Activated CD4-positive, alpha-beta T cell treated with anti-CD3 and anti-CD28 coated beads for 24 hours (primary cell): ENCODE data around the gene GABBR2.
"Not testable (repeated sequence)": the region's sequence is repeated elsewhere in the genome, so short reads cannot be mapped to it uniquely, and the experiment has no call there.

Experiments used
- DNase-seq, 2 donors: peaks; one replicate each; pipeline ENCODE4 v3.0.0-alpha.2; 2020; ENCODE audit warnings: low read depth in 2 of 2

Gene GABBR2

DNA sequence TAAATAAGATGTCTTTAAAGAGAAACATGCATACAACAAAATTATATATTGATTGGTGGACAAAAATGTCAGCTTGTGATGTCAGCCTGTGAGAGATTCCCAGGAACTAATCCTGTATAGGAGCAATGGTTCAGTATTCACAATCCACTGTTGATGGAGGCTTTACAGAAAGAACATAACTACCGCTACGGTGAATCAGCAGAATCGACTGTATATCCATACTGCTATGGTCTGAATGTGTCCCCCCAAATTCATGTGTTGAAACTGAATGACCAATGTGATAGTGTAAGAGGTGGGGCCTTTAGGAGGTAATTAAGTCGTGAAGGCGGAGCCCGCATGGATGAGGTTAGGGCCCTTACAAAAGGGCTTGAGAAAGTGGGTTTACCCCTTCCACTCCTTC lies 412.9 kb downstream of the GABBR2 start:
- no peak for DNase-seq

DNA sequence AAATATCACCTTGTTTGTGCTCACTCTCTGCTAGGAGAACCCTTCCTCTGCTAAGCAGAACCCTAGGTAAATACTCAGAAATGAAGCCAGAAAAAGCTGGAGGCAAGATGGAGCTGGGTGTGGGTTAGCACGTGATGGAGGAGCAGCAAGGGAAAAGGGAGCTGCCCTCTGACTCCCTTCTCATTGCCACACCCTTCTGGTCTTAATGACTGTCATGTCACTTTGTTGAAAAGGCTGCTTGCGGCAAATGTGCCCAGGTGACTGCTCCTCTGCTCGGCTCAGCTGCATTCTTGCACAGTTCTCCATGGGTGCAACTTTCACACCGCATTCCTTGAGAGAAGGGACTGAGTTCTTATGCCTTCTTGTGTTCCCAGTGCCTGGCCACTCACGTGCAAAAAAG lies 416.9 kb downstream of the GABBR2 start:
- DNase-seq: no peak

DNA sequence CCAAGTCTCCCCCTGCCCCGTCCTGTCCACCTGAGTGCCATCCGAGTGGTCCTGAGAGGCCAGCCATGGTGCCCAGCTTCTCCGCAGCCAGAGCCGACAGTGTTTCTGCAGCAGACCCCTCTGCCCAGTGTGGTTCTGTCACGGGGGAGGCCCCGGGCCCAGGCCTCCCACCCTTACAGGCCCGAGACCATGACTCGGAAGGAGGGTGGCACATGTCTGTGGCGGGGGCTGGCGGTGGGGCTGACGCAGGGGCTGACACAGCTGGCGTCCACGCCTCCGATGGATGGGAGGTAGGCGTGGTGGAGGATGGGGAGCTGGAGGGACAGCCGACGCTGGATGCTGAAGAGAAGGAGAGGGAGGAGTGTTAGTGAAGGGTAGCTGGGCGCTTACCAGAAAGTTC lies 418.3 kb downstream of the GABBR2 start:
- no peak for DNase-seq

DNA sequence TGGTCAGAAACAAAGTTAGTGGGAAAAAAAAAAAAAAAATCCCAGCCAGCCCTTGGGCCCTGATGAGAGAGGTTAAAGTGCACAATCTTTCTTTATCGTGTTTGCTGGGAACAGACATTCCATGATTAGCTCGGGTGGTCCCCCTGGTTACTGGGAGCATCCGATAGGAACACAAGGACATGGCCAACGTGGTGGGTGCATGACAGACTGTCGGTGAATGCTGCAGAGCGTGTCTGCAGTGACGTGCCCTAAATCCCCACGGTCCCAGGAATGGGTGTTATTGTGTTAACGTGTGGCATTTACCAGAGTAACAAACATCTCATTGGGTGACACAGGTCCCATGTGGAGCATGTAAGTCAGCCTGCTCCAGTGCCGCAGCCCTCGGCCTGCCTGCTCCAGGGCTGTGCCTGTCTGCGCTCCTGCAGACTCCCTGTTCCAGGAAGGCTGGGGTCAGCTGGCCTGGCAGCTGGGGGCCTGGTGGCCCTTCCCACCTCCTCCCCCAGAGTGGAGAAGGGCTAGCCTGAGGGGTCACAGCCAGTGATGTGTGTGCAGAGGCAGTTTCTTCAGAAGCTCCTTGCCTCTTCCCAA lies 419.0 kb downstream of the GABBR2 start:
- DNase-seq: no peak

DNA sequence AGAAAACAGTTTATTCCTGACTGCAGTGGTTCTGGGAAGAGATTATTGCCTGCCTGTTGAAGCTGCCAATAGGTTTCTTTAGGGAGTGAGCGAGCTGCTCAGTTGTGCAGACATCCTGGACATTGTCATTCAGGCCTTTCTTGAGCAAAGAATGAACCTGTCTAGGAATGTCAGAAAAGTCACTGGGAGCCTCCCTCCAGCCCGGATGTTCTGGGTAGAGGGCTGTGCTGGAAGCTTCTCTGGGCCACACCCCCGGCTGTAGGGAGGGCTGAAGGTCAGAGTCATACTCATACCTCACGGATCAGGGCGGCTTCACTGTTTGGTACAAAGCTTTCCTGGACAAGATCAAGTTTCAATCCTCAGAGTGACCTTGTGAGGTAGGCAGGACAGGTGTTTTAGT lies 419.9 kb downstream of the GABBR2 start:
- DNase-seq: no peak

DNA sequence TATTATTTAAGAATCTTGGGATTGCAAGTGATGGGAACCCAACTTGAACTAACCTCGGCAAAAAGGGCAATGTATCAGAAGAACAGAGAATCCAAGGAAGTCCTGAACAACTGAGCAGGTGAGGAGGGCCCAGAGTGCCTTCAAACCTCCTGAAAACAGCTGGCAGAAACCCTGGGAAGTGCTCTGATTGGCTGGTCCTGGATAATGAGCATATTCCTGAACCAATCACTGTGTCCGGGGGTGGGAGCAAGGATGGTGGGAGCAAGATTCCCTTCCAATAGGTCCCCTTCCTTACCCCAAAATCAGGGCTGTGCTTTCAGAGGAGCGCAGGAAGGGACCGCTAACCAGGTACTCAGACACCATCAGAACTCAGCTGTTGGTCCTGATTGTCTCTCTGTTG lies 421.4 kb downstream of the GABBR2 start:
- DNase-seq: no peak

DNA sequence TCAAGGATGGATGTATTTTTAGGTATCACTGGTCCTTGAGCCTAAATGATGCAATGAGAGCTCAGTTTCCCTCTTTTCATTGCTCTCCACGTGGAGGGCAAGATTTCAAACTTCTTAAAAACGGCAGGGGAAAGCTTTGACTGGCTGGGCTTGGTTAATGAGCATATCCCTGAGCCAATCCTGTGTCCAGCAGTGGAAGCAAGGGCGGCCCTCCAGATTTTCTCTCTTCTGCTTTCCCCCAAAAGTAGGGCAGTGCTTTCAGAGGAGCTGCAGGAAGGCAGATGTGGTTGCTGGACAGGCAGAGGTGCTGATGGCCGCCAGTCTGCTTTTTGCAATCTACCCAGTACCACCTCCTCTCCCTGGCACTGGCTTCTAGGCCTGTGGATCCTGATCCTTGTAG lies 423.3 kb downstream of the GABBR2 start:
- DNase-seq: no peak

DNA sequence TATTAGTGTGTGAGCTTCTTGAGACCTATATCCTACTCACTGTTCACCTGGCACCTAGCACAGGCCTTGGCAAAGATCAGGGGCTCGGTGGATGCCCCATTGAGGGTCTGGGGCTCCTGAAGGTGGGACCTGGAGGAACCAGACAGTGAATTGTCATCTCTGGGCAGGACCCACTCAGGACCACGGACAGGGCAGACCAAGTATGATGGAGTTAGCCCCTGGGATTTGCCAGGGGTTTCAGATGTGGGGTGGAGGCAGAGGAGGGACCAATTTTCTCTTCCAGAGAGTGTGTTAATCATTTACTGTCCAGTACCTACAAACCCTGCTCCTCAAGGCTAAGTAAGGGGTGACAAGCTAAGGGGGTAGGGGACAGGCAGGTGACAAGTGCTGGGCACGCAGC lies 424.0 kb downstream of the GABBR2 start:
- no peak for DNase-seq

DNA sequence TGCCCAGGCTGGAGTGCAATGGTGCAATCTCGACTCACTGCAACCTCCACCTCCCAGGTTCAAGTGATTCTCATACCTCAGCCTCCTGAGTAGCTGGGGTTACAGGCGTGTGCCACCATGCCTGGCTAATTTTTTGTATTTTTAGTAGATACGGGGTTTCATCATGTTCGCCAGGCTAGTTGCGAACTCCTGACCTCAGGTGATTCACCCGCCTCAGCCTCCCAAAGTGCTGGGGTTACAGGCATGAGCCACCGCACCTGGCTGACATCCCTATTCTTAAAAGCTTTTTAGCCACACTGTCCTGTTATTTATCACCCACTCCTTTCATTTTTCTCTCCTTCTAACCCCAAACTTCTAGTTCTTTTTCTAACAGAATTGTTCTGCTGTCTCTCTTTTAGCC lies 425.6 kb downstream of the GABBR2 start:
- DNase-seq: not testable (repeated sequence)

DNA sequence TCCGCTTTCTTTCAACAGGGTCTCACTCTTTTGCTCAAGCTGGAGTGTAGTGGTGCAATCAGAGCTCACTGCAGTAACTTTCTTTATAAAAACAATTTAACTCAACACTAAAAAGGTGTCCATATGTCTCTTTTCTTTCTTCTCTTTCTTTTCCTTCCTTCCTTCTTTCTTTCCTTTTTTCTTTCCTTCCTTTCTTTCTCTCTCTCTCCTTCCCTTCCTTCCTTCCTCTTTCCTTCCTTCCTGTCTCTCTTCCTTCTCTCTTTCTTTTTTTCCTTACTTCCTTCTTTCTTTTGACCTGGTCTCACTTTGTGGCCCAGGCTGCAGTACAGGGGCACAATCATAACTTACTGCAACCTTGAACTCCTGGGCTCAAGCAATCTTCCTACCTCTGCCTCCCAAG lies 427.5 kb downstream of the GABBR2 start:
- DNase-seq: no peak

DNA sequence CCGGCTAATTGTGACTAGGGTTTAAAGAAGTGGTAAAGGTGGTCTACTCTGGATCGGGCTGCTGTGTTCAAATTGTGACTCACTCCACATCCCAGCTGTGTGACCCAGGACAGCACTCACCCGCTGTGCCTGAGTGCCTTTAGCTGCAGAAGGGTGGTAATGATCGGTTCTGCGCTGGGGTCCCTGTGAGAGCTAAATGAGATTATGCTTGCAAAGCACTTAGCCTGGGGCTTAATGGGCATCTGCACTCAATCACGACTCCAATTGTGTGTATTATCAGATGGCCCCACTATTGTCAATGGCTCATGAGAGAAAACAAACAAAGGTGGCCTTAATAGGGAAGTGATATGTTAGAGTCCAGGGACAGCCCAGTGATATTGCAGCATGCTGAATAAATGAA lies 428.2 kb downstream of the GABBR2 start:
- no peak for DNase-seq

DNA sequence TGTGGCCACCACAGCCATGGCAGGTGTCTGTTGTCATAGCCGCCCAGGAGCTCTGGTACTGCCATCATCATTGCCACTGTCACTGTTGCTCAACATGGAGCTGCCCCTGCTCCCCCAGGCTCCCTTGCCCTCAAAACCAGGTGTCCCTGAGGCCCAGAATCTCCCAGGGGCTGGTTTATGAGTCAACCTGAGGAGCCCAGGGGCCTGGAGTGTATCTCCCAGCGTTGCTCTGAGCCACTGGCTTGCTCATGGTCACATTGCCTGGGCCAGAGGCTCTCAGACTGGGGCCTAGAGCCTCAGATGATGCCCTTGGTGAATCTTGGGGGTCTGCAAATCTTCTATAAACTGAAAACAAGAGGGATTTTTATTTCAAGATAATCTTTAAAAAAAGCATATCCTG lies 428.6 kb downstream of the GABBR2 start:
- no peak for DNase-seq

DNA sequence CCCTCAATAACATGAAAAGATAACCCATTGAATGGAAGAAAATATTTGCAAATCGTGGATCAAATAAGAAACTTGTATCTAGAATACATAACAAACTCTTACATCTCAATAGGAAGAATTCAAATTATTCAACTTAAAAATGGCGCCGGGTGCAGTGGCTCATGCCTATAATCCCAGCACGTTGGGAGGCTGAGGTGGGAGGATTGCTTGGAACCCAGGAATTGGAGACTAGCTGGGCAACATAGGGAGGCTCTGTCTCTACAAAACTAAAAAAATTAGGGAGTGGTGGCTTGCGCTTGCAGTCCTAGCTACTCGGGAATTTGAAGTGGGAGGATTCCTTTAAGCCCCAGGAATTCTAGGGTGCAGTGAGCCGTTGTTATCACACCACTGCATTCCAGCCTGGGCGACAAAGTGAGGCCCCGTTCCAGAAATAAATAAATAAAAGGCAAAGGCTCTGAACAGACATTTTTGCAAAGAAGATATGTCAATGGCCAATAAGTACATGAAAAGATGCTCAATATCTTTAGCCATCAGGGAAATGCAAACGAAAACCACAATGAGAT lies 431.7 kb downstream of the GABBR2 start:
- no peak for DNase-seq

DNA sequence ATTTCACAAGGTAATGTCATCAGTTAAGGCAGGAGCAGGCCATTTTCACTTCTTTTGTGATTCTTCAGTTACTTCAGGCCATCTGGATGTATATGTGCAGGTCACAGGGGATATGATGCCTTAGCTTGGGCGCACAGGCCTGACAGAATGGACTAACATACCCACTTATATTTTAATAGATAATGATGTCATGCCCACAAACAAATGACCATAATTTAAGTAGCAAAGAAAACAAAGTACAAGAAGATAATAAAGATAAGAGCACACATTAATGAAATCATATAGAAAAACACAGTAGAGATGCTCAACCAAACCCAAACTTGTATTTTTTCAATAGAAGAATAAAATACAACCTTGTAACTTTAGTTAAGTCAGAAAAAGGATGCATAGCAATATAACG lies 433.6 kb downstream of the GABBR2 start:
- no peak for DNase-seq

DNA sequence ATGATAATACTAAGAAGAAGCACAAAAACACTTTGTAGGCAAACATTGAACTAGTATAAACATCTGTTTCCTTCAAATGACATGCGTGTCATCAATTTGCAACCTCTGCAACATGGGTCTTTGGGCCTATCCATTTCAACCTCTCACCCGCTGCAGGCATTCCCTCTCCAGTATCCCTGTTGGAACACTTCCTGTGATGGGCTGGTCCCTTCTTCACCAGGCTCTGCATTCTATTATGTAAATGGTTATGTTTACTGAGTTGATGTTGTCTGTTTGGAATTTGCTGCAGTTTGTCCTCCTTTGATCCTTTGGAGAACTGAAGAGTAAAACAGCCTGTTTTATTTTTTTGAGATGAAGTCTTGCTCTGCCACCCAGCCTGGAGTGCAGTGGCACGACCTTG lies 436.7 kb downstream of the GABBR2 start:
- no peak for DNase-seq

DNA sequence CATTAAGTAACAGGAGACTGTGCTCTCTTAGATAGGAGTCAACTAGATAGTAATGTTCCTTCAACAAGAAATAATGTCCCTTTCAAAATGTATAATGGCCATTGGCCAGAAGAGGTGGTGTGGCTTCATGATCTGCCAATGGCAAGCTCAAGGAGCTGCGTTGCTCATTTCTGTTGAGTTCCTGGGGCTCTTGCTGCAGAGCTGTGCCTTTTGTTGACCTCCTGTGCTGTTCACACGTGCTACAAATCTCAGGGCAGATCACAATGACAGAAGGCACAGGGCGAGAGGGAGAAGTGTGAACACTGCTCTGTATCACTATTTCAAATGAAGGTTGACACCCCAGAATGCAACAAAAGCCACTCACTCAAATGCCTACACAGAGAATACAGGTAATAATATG lies 437.3 kb downstream of the GABBR2 start:
- no peak for DNase-seq

DNA sequence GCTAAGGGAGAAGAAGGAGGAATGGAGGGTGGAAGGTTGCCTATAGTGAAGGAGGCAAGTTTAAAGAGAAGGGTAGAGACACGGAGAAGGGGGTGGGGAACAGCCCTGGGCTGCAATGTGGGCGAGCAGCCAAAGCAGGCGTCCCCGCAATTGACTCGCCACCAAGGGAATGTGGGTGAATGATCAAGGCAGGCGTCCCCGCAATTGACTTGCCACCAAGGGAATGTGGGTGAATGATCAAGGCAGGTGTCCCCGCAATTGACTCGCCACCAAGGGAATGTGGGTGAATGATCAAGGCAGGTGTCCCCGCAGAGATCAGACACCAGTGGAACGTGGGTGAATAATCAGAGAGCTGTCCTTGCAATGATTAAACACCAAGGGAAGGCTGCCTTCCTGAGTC lies 438.5 kb downstream of the GABBR2 start:
- DNase-seq: not testable (repeated sequence)

DNA sequence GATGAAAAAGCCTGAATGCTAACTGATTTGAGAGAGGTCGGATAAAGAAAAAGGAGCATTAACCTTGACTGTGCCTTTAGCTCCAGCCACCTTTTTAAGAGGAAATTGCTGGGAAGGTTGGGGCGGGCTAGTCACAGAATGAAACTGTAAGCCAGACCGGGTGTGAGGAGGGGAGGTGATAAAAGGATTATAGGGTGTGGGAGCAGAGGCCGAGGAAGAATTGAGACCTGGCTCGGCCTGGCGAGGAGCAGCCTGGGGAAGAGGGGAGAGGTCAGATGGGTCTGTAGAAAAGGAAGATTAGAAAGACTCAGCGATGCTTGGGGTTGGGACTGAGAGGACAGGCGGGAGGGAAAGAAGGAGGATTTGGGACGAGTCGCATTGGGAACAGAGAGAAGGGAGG lies 439.1 kb downstream of the GABBR2 start:
- not testable (repeated sequence) for DNase-seq

DNA sequence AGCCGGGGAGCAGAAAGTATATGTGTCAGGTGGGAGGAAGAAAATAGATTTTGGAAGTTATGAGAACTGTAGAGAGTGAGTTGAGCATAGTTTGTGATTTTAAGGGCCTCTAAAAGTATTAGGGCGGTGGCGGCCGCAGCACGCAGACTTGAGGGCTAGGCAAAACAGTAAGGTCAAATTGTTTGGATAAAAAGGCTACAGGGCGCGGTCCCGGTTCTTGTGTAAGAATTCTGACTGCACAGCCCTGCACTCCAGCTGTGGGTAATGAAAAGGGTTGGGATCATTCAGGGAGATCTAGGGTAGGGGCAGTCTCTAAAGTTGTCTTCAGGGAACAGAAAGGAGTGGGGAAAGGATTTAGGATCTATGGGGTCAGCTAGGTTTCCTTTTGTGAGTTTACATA lies 441.2 kb downstream of the GABBR2 start:
- not testable (repeated sequence) for DNase-seq

DNA sequence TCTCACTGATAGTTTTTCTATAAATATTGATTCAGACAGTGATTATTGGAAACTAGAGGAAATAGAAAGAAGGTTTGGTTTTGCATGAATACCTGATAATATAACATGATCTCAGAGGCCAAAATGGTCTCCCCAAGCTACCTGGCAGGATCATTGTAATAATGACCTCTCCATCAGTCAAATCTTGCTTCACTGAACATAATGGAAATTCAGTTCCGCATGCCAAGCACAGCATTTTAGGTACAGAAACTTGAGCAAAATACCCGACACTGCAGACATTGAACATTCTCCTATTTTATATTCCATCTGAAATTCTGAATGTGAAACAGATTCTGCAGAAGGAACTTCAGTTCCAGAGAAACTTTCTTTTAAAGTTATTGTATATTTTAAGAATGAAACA lies 444.2 kb downstream of the GABBR2 start:
- no peak for DNase-seq

DNA sequence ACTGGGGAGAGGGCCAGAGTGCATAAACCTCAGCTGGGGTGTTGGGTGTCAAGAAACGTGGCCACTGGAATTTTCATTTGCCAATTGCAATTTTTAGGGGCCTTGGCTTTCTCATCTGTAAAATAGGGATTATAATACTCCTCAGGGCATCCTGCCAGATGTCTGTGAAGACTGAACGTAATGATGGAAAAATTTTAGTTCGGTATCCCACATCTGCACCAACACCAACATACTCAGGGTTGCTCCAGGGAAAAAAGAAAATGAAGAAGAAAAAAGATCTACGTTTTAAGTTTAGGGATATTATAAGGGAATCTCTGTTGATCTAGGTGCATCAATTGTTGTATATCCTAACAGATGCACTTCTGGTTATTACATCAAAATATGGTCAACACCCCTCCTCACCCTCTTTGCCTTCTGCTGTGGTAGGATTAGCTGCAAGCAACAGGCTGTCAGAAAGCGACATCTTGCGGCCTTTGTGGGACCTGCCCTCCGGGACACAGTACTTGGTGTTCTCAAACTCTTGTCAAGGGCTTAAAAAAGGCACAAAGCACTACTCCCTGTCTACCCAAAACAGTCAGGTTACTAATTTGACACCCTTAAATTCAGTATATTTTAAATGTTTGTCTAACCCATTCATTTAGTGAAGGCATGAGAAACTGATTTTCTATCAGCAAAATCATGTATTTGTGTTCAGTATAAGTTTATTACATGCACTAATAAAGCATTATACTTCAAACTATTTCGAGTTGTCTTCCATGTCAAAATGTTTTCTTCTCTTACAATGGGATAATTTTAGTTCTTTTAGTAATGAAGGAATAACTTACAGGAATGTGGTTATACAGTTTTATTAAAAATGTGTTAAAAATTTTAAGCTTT lies 445.0 kb downstream of the GABBR2 start:
- peak; percentile 68 to 69 for DNase-seq

DNA sequence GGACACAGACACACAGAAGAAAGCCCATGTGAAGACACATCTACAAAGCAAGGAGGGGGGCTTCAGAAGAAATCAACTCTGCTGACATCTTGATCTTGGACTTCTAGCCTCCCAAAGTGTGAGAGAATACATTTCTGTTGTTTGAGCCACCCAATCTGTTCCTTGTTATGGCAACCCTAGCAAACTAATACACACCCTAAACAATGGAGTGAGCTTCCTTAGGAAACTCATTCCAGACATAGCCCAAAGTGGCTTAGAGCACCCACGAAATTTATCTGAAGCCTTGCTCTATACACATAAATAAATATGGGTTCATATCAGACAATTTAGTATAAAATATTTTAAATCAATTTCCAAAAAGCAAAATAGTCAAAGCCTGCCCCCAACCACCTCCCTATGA lies 445.7 kb downstream of the GABBR2 start:
- DNase-seq: no peak

DNA sequence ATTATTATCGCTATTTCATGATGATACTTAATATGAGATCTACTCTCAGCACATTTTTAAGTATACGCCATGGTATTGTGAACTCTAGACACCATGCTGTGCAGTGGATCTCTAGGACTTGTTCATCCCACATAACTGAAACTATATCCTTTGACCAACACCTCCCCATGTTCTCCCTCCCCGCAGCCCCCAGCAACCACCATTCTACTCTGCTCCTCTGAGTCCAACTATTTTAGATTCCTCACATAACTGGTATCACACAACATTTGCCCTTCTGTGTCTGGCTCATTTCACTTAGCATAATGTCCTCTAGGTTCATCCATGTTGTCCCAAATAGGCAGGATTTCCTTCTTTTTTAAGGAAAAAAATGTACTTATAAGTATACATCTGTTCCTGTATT lies 446.7 kb downstream of the GABBR2 start:
- DNase-seq: no peak
